ENCODE data around the gene ROBO1. TPM values are rescaled to one million over a fixed set of nuclear protein-coding genes. Genes with fewer than 3 reads are reported as not detected.

Gene ROBO1
- polyA plus RNA-seq, 4 donors, result 0.81 to 12.2 (median 2.6) TPM

- H3K4me3 ChIP-seq (ENCODE audit: low read depth in 1 of 3, low read length in 3 of 3), result no peak overlapping the region
- H3K27ac ChIP-seq (ENCODE audit: low read depth in 1 of 3, low read length in 2 of 3), result no peak overlapping the region
- no peaks in the 10 kb centered on the region for H3K4me1 ChIP-seq (ENCODE audit: control insufficient read depth in 3 of 3, insufficient read depth in 2 of 3, low read depth in 1 of 3, low read length in 2 of 3)
- H3K27me3 ChIP-seq (ENCODE audit: control insufficient read depth in 3 of 3, insufficient read depth in 3 of 3, low read length in 3 of 3), result no peaks in the 10 kb centered on the region
- DNase-seq (peak in 1 of 2 donors; percentile 9), FAIRE-seq (no peak)
- WGBS, 3 donors, result 84 to 97% (median 87%) methylated on average over 1 of the region's 1 CpG
- no peaks in the 10 kb centered on the region for H3K36me3 ChIP-seq (ENCODE audit: control insufficient read depth in 3 of 3, insufficient read depth in 2 of 3, low read depth in 1 of 3, low read length in 3 of 3)
- H3K9me3 ChIP-seq (ENCODE audit: control insufficient read depth in 2 of 2, insufficient read depth in 1 of 2, low read depth in 1 of 2, low read length in 1 of 2), result no peaks in the 10 kb centered on the region
Measured at GRCh38 chr3:78741066-78741645, 1026.6 kb downstream of the ROBO1 start.

- no peaks in the 10 kb centered on the region for H3K9me3 ChIP-seq (ENCODE audit: control insufficient read depth in 2 of 2, insufficient read depth in 1 of 2, low read depth in 1 of 2, low read length in 1 of 2)
- H3K27me3 ChIP-seq (ENCODE audit: control insufficient read depth in 3 of 3, insufficient read depth in 3 of 3, low read length in 3 of 3), result no peaks in the 10 kb centered on the region
- no peak overlapping the region for H3K4me3 ChIP-seq (ENCODE audit: low read depth in 1 of 3, low read length in 3 of 3)
- H3K4me1 ChIP-seq (ENCODE audit: control insufficient read depth in 3 of 3, insufficient read depth in 2 of 3, low read depth in 1 of 3, low read length in 2 of 3), result no peaks in the 10 kb centered on the region
- WGBS, 3 donors, result 73 to 93% (median 92%) methylated on average over 2 of the region's 2 CpGs
- no peak overlapping the region for H3K27ac ChIP-seq (ENCODE audit: low read depth in 1 of 3, low read length in 2 of 3)
- no peak for DNase-seq
- FAIRE-seq, result no peak
- no peaks in the 10 kb centered on the region for H3K36me3 ChIP-seq (ENCODE audit: control insufficient read depth in 3 of 3, insufficient read depth in 2 of 3, low read depth in 1 of 3, low read length in 3 of 3)
Measured at GRCh38 chr3:78738833-78739232, 1029.0 kb downstream of the ROBO1 start.

- H3K36me3 ChIP-seq (ENCODE audit: control insufficient read depth in 3 of 3, insufficient read depth in 2 of 3, low read depth in 1 of 3, low read length in 3 of 3), result no peaks in the 10 kb centered on the region
- no peaks in the 10 kb centered on the region for H3K9me3 ChIP-seq (ENCODE audit: control insufficient read depth in 2 of 2, insufficient read depth in 1 of 2, low read depth in 1 of 2, low read length in 1 of 2)
- no peak overlapping the region for H3K27ac ChIP-seq (ENCODE audit: low read depth in 1 of 3, low read length in 2 of 3)
- DNase-seq (no peak), FAIRE-seq (no peak)
- H3K4me1 ChIP-seq (ENCODE audit: control insufficient read depth in 3 of 3, insufficient read depth in 2 of 3, low read depth in 1 of 3, low read length in 2 of 3), result no peaks in the 10 kb centered on the region
- WGBS, 3 donors, result 77 to 90% (median 80%) methylated on average over 5 of the region's 5 CpGs
- H3K27me3 ChIP-seq (ENCODE audit: control insufficient read depth in 3 of 3, insufficient read depth in 3 of 3, low read length in 3 of 3), result no peaks in the 10 kb centered on the region
- H3K4me3 ChIP-seq (ENCODE audit: low read depth in 1 of 3, low read length in 3 of 3), result no peak overlapping the region
Measured at GRCh38 chr3:78737988-78738387, 1029.8 kb downstream of the ROBO1 start.

- 82 to 90% (median 84%) methylated on average over 2 of the region's 2 CpGs for WGBS, 3 donors
- no peak for FAIRE-seq
- Histone ChIP-seq H3K9me3 (ENCODE audit: control insufficient read depth in 2 of 2, insufficient read depth in 1 of 2, low read depth in 1 of 2, low read length in 1 of 2) (no peaks in the 10 kb centered on the region), H3K4me3 (ENCODE audit: low read depth in 1 of 3, low read length in 3 of 3) (no peak overlapping the region), H3K4me1 (ENCODE audit: control insufficient read depth in 3 of 3, insufficient read depth in 2 of 3, low read depth in 1 of 3, low read length in 2 of 3) (no peaks in the 10 kb centered on the region), H3K27ac (ENCODE audit: low read depth in 1 of 3, low read length in 2 of 3) (no peak overlapping the region), H3K36me3 (ENCODE audit: control insufficient read depth in 3 of 3, insufficient read depth in 2 of 3, low read depth in 1 of 3, low read length in 3 of 3) (no peaks in the 10 kb centered on the region), H3K27me3 (ENCODE audit: control insufficient read depth in 3 of 3, insufficient read depth in 3 of 3, low read length in 3 of 3) (no peaks in the 10 kb centered on the region)
- DNase-seq, result no peak
Measured at GRCh38 chr3:78736863-78737262, 1030.9 kb downstream of the ROBO1 start.

- FAIRE-seq, result no peak
- no peak overlapping the region for H3K27ac ChIP-seq (ENCODE audit: low read depth in 1 of 3, low read length in 2 of 3)
- WGBS, 3 donors, result 85 to 88% (median 86%) methylated on average over 3 of the region's 3 CpGs
- no peaks in the 10 kb centered on the region for H3K4me1 ChIP-seq (ENCODE audit: control insufficient read depth in 3 of 3, insufficient read depth in 2 of 3, low read depth in 1 of 3, low read length in 2 of 3)
- no peak for DNase-seq
- no peaks in the 10 kb centered on the region for H3K36me3 ChIP-seq (ENCODE audit: control insufficient read depth in 3 of 3, insufficient read depth in 2 of 3, low read depth in 1 of 3, low read length in 3 of 3)
- H3K27me3 ChIP-seq (ENCODE audit: control insufficient read depth in 3 of 3, insufficient read depth in 3 of 3, low read length in 3 of 3), result no peaks in the 10 kb centered on the region
- H3K4me3 ChIP-seq (ENCODE audit: low read depth in 1 of 3, low read length in 3 of 3), result no peak overlapping the region
- no peaks in the 10 kb centered on the region for H3K9me3 ChIP-seq (ENCODE audit: control insufficient read depth in 2 of 2, insufficient read depth in 1 of 2, low read depth in 1 of 2, low read length in 1 of 2)
Measured at GRCh38 chr3:78734048-78734637, 1033.7 kb downstream of the ROBO1 start.

GRCh38 chr3:78732893-78733292, 1034.9 kb downstream of the ROBO1 start:
- WGBS, 3 donors, result 50 to 76% (median 69%) methylated on average over 1 of the region's 1 CpG

GRCh38 chr3:78732471-78732870, 1035.3 kb downstream of the ROBO1 start:
- H3K4me3 ChIP-seq (ENCODE audit: low read depth in 1 of 3, low read length in 3 of 3), result no peak overlapping the region
- FAIRE-seq, result no peak
- H3K9me3 ChIP-seq (ENCODE audit: control insufficient read depth in 2 of 2, insufficient read depth in 1 of 2, low read depth in 1 of 2, low read length in 1 of 2), result no peaks in the 10 kb centered on the region
- H3K36me3 ChIP-seq (ENCODE audit: control insufficient read depth in 3 of 3, insufficient read depth in 2 of 3, low read depth in 1 of 3, low read length in 3 of 3), result no peaks in the 10 kb centered on the region
- H3K4me1 ChIP-seq (ENCODE audit: control insufficient read depth in 3 of 3, insufficient read depth in 2 of 3, low read depth in 1 of 3, low read length in 2 of 3), result no peaks in the 10 kb centered on the region
- no peak overlapping the region for H3K27ac ChIP-seq (ENCODE audit: low read depth in 1 of 3, low read length in 2 of 3)
- WGBS, 3 donors, result 79 to 87% (median 82%) methylated on average over 1 of the region's 1 CpG
- no peaks in the 10 kb centered on the region for H3K27me3 ChIP-seq (ENCODE audit: control insufficient read depth in 3 of 3, insufficient read depth in 3 of 3, low read length in 3 of 3)
- DNase-seq, result no peak

More at GRCh38 chr3:78732893-78733292, 1034.9 kb downstream of the ROBO1 start:
- no peak for FAIRE-seq
- H3K9me3 ChIP-seq (ENCODE audit: control insufficient read depth in 2 of 2, insufficient read depth in 1 of 2, low read depth in 1 of 2, low read length in 1 of 2), result no peaks in the 10 kb centered on the region
- no peaks in the 10 kb centered on the region for H3K4me1 ChIP-seq (ENCODE audit: control insufficient read depth in 3 of 3, insufficient read depth in 2 of 3, low read depth in 1 of 3, low read length in 2 of 3)
- no peak overlapping the region for H3K4me3 ChIP-seq (ENCODE audit: low read depth in 1 of 3, low read length in 3 of 3)
- DNase-seq, result no peak
- no peaks in the 10 kb centered on the region for H3K27me3 ChIP-seq (ENCODE audit: control insufficient read depth in 3 of 3, insufficient read depth in 3 of 3, low read length in 3 of 3)
- H3K27ac ChIP-seq (ENCODE audit: low read depth in 1 of 3, low read length in 2 of 3), result no peak overlapping the region
- no peaks in the 10 kb centered on the region for H3K36me3 ChIP-seq (ENCODE audit: control insufficient read depth in 3 of 3, insufficient read depth in 2 of 3, low read depth in 1 of 3, low read length in 3 of 3)

- WGBS, 3 donors, result 63 to 81% (median 71%) methylated on average over 1 of the region's 1 CpG
- FAIRE-seq (no peak), DNase-seq (no peak)
- no peaks in the 10 kb centered on the region for H3K4me1 ChIP-seq (ENCODE audit: control insufficient read depth in 3 of 3, insufficient read depth in 2 of 3, low read depth in 1 of 3, low read length in 2 of 3)
- no peaks in the 10 kb centered on the region for H3K27me3 ChIP-seq (ENCODE audit: control insufficient read depth in 3 of 3, insufficient read depth in 3 of 3, low read length in 3 of 3)
- H3K27ac ChIP-seq (ENCODE audit: low read depth in 1 of 3, low read length in 2 of 3), result no peak overlapping the region
- H3K36me3 ChIP-seq (ENCODE audit: control insufficient read depth in 3 of 3, insufficient read depth in 2 of 3, low read depth in 1 of 3, low read length in 3 of 3), result no peaks in the 10 kb centered on the region
- no peaks in the 10 kb centered on the region for H3K9me3 ChIP-seq (ENCODE audit: control insufficient read depth in 2 of 2, insufficient read depth in 1 of 2, low read depth in 1 of 2, low read length in 1 of 2)
- no peak overlapping the region for H3K4me3 ChIP-seq (ENCODE audit: low read depth in 1 of 3, low read length in 3 of 3)
Measured at GRCh38 chr3:78729946-78730345, 1037.9 kb downstream of the ROBO1 start.

Data from small intestine (tissue), 7 donors.